22Rv1 (cell line): Measurements from ENCODE around the gene GPC5.
"Not testable (repeated sequence)": the region's sequence is repeated elsewhere in the genome, so short reads cannot be mapped to it uniquely, and the experiment has no call there.

Experiments used
- H3K27ac ChIP-seq: fragments of 450-650 bp; 2 replicates; pipeline ENCODE4 v1.5.1; 2017
- CTCF ChIP-seq: fragments of 450-650 bp; IDR thresholded peaks from 2 replicates; pipeline ENCODE4 v1.5.1; 2017; ENCODE audit warnings: mild to moderate bottlenecking
- ZFX ChIP-seq: fragments of 450-650 bp; IDR thresholded peaks from 2 replicates; pipeline ENCODE4 v1.6.1; 2017; ENCODE audit warnings: antibody characterized with exemption, borderline replicate concordance

GPC5 gene

GRCh38 chr13:91776611-91777193, 378.3 kb downstream of the GPC5 start:
- TF ChIP-seq CTCF (no peak), ZFX (no peak)
- no peak overlapping the region for H3K27ac ChIP-seq

- no peak overlapping the region for H3K27ac ChIP-seq
- no peak for TF ChIP-seq CTCF
- no peak for TF ChIP-seq ZFX
These were observed 379.7 kb downstream of the GPC5 start for GRCh38 chr13:91778123-91778522.

- peak; percentile 28; the same call in 1 of the 2 replicates for TF ChIP-seq CTCF
- not testable (repeated sequence) for H3K27ac ChIP-seq
These were observed 383.7 kb downstream of the GPC5 start for GRCh38 chr13:91781982-91782691.

- no peak overlapping the region for H3K27ac ChIP-seq
- TF ChIP-seq ZFX: no peak
- TF ChIP-seq CTCF: no peak
These were observed 387.2 kb downstream of the GPC5 start for GRCh38 chr13:91785431-91786119.

- TF ChIP-seq CTCF (no peak), ZFX (no peak)
- no peak overlapping the region for H3K27ac ChIP-seq
These were observed 393.6 kb downstream of the GPC5 start for GRCh38 chr13:91792054-91792453.

GRCh38 chr13:91797567-91797966, 399.1 kb downstream of the GPC5 start:
- TF ChIP-seq ZFX: no peak
- no peak overlapping the region for H3K27ac ChIP-seq

GRCh38 chr13:91798338-91798737, 399.9 kb downstream of the GPC5 start:
- H3K27ac ChIP-seq: not testable (repeated sequence)

- not testable (repeated sequence) for H3K27ac ChIP-seq
These were observed 403.4 kb downstream of the GPC5 start for GRCh38 chr13:91801772-91802171.

- H3K27ac ChIP-seq: no peak overlapping the region
- TF ChIP-seq ZFX (no peak), CTCF (no peak)
These were observed 404.5 kb downstream of the GPC5 start for GRCh38 chr13:91802957-91803356.
